Measurements from ENCODE around the gene LGR5. TPM values are rescaled to one million over a fixed set of nuclear protein-coding genes. Genes with fewer than 3 reads are reported as not detected.

The LGR5 gene
- total and polyA plus RNA-seq, 2 of the 4 experiments (the other 2 are of a cell fraction), result not detected

DNA sequence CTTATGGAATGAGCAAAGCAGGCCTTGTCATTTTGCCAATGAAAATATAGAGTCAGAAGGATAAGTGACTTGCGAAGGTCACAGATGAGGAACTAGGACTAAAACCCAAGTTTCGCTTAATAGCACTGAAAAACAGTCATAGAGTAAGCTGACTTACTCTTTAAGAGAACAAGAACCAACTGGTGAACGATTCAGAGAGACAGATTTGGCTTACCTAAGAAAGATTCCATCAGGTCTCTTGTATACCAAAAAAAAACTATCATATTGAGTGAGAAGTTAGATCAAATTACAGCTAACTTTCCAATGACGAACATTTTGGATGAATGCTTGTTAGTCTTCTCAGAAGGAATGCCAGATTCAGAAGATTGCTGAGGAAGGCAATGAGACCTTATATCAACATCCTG lies 149.9 kb downstream of the LGR5 start:
- Histone ChIP-seq H3K23ac (ENCODE audit: low read depth, low read length) (no peak overlapping the region), H2AFZ (replicated peaks; ENCODE audit: low read length, poor library complexity) (no peak overlapping the region), H2BK5ac (ENCODE audit: low read depth, low read length, poor library complexity, severe bottlenecking) (no peak overlapping the region), H3K9ac (ENCODE audit: low read depth, low read length) (no peak overlapping the region), H3K79me1 (ENCODE audit: low read depth in 1 of 2, low read length in 2 of 2) (no peaks in the 10 kb centered on the region), H2BK20ac (ENCODE audit: low read depth, low read length) (no peak overlapping the region), H3K27ac (ENCODE audit: insufficient read depth, low read length) (no peak overlapping the region), H3K4me1 (ENCODE audit: control insufficient read depth, insufficient read depth, low read length) (no peaks in the 10 kb centered on the region), H3K4me3 (ENCODE audit: insufficient read depth, low read depth, low read length) (no peak overlapping the region), H3K14ac (replicated peaks; ENCODE audit: low read depth, low read length) (no peak overlapping the region), H3K36me3 (ENCODE audit: control insufficient read depth, insufficient read depth, low read length) (no peaks in the 10 kb centered on the region), H4K5ac (ENCODE audit: low read depth, low read length) (no peak overlapping the region), H3K4ac (ENCODE audit: low read depth, low read length) (no peak overlapping the region), H3K9me3 (ENCODE audit: control insufficient read depth, insufficient read depth, low read length) (no peaks in the 10 kb centered on the region), H3K18ac (ENCODE audit: low read depth, low read length) (no peak overlapping the region), H4K20me1 (ENCODE audit: insufficient read depth, low read length) (no peaks in the 10 kb centered on the region), H4K91ac (ENCODE audit: insufficient read depth, low read depth, low read length) (no peak overlapping the region), H3K4me2 (ENCODE audit: low read depth, low read length) (no peak overlapping the region), H2AK9ac (replicated peaks; ENCODE audit: low read depth, low read length, poor library complexity) (no peak overlapping the region), H4K8ac (ENCODE audit: low read depth in 2 of 2, low read length in 2 of 2) (no peak overlapping the region), H3K9me1 (ENCODE audit: insufficient read depth, low read length) (no peaks in the 10 kb centered on the region), H3K27me3 (ENCODE audit: control insufficient read depth, insufficient read depth, low read length) (peaks cover 6% of the 10 kb centered on the region), H3K56ac (ENCODE audit: extremely low read depth, insufficient read depth, low read length) (no peak overlapping the region), H2BK120ac (ENCODE audit: low read depth, low read length) (no peak overlapping the region), H2BK15ac (ENCODE audit: low read depth, low read length) (no peak overlapping the region), H2AK5ac (ENCODE audit: low read depth, low read length) (no peak overlapping the region)
- peak; percentile 45 for DNase-seq
- POLR2A ChIA-PET (ENCODE audit: unreplicated experiment), result no interaction called here
- dilution Hi-C loops (cut with HindIII; ENCODE audit: low sequenced_read_pairs, unreplicated experiment), result no loop called here
- no CpG with 5 or more reads among the region's 4 CpGs for WGBS, 2 experiments (ENCODE audit: extremely low coverage in 2 of 2, insufficient read length in 1 of 2)
- TF ChIP-seq CEBPB (IDR thresholded peaks at IDR 0.05; ENCODE audit: low read depth, low read length) (no peak), MAFK (IDR thresholded peaks at IDR 0.05; ENCODE audit: low read depth, low read length) (no peak), MXI1 (IDR thresholded peaks at IDR 0.05; ENCODE audit: borderline replicate concordance, low read depth, low read length) (no peak), BHLHE40 (IDR thresholded peaks at IDR 0.05; ENCODE audit: low read depth, low read length) (no peak)
- TF ChIP-seq, protein P1, sequence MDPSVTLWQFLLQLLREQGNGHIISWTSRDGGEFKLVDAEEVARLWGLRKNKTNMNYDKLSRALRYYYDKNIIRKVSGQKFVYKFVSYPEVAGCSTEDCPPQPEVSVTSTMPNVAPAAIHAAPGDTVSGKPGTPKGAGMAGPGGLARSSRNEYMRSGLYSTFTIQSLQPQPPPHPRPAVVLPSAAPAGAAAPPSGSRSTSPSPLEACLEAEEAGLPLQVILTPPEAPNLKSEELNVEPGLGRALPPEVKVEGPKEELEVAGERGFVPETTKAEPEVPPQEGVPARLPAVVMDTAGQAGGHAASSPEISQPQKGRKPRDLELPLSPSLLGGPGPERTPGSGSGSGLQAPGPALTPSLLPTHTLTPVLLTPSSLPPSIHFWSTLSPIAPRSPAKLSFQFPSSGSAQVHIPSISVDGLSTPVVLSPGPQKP (IDR thresholded peaks at IDR 0.05; ENCODE audit: borderline replicate concordance, low read depth, low read length), result no peak
- TF ChIP-seq, protein P2, sequence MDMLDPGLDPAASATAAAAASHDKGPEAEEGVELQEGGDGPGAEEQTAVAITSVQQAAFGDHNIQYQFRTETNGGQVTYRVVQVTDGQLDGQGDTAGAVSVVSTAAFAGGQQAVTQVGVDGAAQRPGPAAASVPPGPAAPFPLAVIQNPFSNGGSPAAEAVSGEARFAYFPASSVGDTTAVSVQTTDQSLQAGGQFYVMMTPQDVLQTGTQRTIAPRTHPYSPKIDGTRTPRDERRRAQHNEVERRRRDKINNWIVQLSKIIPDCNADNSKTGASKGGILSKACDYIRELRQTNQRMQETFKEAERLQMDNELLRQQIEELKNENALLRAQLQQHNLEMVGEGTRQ (IDR thresholded peaks at IDR 0.05; ENCODE audit: low read depth, low read length), result no peak
- TF ChIP-seq, protein P3, sequence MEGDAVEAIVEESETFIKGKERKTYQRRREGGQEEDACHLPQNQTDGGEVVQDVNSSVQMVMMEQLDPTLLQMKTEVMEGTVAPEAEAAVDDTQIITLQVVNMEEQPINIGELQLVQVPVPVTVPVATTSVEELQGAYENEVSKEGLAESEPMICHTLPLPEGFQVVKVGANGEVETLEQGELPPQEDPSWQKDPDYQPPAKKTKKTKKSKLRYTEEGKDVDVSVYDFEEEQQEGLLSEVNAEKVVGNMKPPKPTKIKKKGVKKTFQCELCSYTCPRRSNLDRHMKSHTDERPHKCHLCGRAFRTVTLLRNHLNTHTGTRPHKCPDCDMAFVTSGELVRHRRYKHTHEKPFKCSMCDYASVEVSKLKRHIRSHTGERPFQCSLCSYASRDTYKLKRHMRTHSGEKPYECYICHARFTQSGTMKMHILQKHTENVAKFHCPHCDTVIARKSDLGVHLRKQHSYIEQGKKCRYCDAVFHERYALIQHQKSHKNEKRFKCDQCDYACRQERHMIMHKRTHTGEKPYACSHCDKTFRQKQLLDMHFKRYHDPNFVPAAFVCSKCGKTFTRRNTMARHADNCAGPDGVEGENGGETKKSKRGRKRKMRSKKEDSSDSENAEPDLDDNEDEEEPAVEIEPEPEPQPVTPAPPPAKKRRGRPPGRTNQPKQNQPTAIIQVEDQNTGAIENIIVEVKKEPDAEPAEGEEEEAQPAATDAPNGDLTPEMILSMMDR (conservative IDR thresholded peaks at IDR 0.05; ENCODE audit: low read depth, low read length), result no peak
- CTCF ChIA-PET, result interaction anchor here (0.6 kb wide), 1 partner anchor 22 kb away, joined by 3 read pairs; no protein-coding TSS in a partner anchor
- in situ Hi-C loops (cut with MboI; ENCODE audit: low sequenced_read_pairs), result no loop called here
- intact Hi-C loops (cut with micrococcal nuclease), result no loop called here
- ATAC-seq (ENCODE audit: low read depth), result no peak
- BruUV-seq (replicated peaks), result no TSS peak

Data from IMR-90 (cell line).